Stimulated activated CD4-positive, alpha-beta T cell treated with anti-CD3 and anti-CD28 coated beads, Interleukin-12 subunit alpha, Interleukin-12 subunit beta, amount 100 ng/mL, for 24 hours (primary cell): ENCODE measurements around the gene CXXC5.
"Not testable (repeated sequence)": the region's sequence is repeated elsewhere in the genome, so short reads cannot be mapped to it uniquely, and the experiment has no call there.

Experiments used
- DNase-seq, 2 experiments: peaks; one replicate each; pipeline ENCODE4 v3.0.0-alpha.2; 2020; ENCODE audit warnings: low read depth in 2 of 2

Gene CXXC5

DNA sequence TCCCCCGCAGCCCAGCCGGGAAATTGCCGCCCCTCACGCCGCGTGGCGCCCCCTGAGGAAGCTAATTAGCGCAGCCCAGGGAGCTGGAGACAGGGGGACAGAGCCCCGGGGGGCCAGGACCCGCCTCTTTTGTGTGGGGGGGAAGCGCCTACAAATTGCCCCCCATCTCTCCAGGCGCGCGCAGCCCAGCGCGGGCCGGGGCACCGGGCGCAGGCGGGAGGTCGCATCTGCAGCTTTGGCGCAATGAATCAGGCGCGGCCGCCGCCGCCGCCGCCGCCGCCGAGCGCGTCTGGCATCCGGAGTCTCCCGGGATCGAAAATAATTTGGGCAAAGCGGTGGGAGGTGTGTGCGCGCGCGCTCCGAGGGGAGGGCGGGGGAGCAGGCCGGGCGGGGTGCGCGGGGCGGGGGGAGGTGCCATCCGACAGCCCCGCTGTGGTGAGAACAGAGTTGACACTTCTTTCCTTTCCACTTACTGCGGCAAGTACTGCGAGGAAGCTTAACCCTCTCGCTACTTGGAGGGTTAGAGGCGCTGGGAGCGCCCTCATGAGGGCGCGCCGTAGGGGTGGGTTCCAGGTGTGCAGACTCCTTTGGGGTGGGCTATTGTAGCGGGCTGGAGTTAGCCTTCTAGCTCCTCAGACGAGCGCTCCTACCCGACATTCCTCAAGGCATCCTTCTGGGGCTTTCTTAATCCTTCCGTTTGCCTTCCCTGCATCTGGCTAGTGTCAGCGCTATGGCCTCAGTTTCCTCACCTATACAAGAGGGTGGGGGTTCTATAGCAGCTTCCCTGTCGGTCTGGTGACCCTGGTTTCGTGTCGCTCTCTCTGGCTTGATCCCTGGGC lies 63.1 kb downstream of the CXXC5 start:
- DNase-seq, result peak in 1 of 2 experiments; percentile 50

DNA sequence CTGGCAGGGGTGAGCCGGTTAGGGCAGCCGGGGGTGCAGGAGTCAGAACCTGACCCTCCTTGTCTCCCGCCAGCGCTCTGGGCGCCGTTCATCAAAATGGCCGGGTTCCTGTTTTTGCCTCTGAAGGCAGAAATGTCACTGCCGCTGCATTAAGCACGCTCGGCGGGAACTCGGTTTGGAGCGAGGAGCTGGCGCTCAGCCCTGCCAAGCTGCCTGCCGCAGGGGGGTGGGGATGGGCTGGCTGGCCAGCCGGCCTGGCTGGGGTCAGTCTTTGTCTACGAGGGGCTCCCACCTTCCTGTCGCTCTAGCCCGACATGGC lies 63.7 kb downstream of the CXXC5 start:
- no peak for DNase-seq

- no peak for DNase-seq
These were observed 64.3 kb downstream of the CXXC5 start for GRCh38 chr5:139712412-139712811.

GRCh38 chr5:139713898-139714297 lies 65.7 kb downstream of the CXXC5 start:
- DNase-seq, result not testable (repeated sequence)

- no peak for DNase-seq
These were observed 69.1 kb downstream of the CXXC5 start for GRCh38 chr5:139717221-139717620.

- not testable (repeated sequence) for DNase-seq
These were observed 70.3 kb downstream of the CXXC5 start for GRCh38 chr5:139718403-139718802.

- not testable (repeated sequence) for DNase-seq
These were observed 71.8 kb downstream of the CXXC5 start for GRCh38 chr5:139719970-139720369.

GRCh38 chr5:139723986-139724587 lies 75.9 kb downstream of the CXXC5 start:
- DNase-seq, result no peak

- no peak for DNase-seq
These were observed 77.1 kb downstream of the CXXC5 start for GRCh38 chr5:139725073-139725830.

DNA sequence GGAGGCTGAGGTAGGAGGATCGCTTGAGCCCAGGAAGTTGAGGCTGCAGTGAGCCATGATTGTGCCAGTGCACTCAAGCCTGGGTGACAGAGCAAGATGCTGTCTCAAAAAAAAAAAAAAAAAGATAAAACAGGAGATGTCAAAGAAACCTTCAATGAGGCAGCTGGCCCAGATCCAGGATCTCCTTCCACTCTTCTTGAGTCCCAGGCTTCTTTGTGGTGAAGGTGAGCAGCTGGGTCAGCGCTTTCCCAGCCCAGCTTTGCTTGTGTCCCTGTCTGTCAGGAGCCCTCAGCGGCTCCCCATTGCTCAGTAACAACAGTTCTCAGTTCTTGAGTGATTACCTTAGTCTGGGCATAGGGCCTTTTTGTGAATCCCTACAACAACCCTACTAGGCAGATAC lies 78.1 kb downstream of the CXXC5 start:
- no peak for DNase-seq

DNA sequence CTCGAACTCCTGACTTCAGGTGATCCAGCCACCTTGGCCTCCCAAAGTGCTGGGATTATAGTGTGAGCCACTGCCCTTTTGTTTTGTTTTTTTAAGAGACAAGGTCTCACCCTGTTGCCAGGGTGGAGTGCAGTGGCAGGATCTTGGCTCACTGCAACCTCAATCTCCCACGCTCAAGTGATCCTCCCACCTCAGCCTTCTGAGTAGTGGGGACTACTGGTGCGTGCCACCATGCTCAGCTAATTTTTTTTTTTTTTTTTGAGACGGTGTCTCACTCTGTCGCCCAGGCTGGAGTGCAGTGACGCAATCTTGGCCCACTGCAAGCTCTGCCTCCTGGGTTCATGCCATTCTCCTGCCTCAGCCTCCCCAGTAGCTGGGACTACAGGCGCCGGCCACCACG lies 79.5 kb downstream of the CXXC5 start:
- not testable (repeated sequence) for DNase-seq

GRCh38 chr5:139731281-139731680 lies 83.1 kb downstream of the CXXC5 start:
- DNase-seq, result no peak

DNA sequence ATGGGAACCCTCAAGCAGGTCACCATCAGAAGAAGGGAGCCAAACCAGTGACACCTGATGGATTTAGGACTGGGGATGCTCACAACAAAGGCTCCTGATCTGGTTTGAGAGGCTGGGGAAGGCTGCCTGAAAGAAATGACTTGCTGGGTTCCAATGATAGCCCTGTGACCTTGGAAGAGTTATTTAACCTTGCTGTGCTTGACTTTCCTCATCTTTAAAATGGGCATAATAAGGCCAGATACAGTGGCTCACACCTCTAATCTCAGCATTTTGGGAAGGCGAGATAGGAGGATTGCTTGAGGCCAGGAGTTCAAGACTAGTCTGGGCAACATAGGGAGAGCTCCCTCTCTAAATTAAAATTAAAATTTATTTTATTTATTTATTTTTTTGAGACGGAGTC lies 83.9 kb downstream of the CXXC5 start:
- DNase-seq, result no peak

- no peak for DNase-seq
These were observed 85.0 kb downstream of the CXXC5 start for GRCh38 chr5:139733010-139733688.
